Tibial nerve (tissue), 4 donors: ENCODE results near the gene TSACC. TPM values are rescaled to one million over a fixed set of nuclear protein-coding genes. Genes with fewer than 3 reads are reported as not detected.

Experiments
- DNase-seq, 2 donors: peaks; one replicate each; pipeline ENCODE4 v3.0.0-alpha.2; 2019; ENCODE audit warnings: low spot score in 2 of 2
- H3K27ac ChIP-seq, 4 donors: fragments of 200-600 bp; sonication (generic) in 3 of 4; one replicate each; pipeline ENCODE4 v1.5.1; 2017 to 2019; ENCODE audit warnings: mild to moderate bottlenecking in 1 of 4
- H3K27me3 ChIP-seq, 2 donors: fragments of 200-600 bp; sonication (generic) in 1 of 2; one replicate each; pipeline versions ENCODE4 v1.5.1 to v1.6.0; 2017 to 2019
- H3K36me3 ChIP-seq, 3 donors: fragments of 200-600 bp; sonication (generic); one replicate each; pipeline ENCODE4 v1.5.1; 2018 to 2019
- H3K4me1 ChIP-seq, 4 donors: fragments of 200-600 bp; sonication (generic) in 3 of 4; one replicate each; pipeline ENCODE4 v1.5.1; 2017 to 2019
- H3K4me3 ChIP-seq, 4 donors: fragments of 200-600 bp; sonication (generic) in 3 of 4; one replicate each; pipeline ENCODE4 v1.5.1; 2017 to 2019; ENCODE audit warnings: mild to moderate bottlenecking in 1 of 4, moderate library complexity in 1 of 4
- H3K9me3 ChIP-seq, 4 donors: fragments of 200-600 bp; sonication (generic) in 3 of 4; one replicate each; pipeline ENCODE4 v1.5.1; 2017 to 2019
- EP300 ChIP-seq, 2 donors: sonication (generic); formaldehyde crosslinking; IDR thresholded peaks; one replicate each; pipeline ENCODE4 v1.6.1; 2017; ENCODE audit warnings: antibody characterized with exemption in 2 of 2, mild to moderate bottlenecking in 1 of 2
- POLR2A ChIP-seq, 2 donors: fragments of 450-650 bp; IDR thresholded peaks; one replicate each; pipeline ENCODE4 v1.6.1; 2017; ENCODE audit warnings: antibody characterized with exemption in 2 of 2, mild to moderate bottlenecking in 2 of 2, moderate library complexity in 2 of 2
- WGBS, 2 donors: methylation state at CpG; one replicate each; pipeline ENCODE4 v1.1.5; 2018; 5-methylcytosine and 5-hydroxymethylcytosine counted together
- total RNA-seq, 4 donors: library from RNA; depleted of rRNA; stranded (reverse); fragments of >200 nt; gene quantifications; one replicate each; pipeline ENCODE4 v1.1.0, GENCODE V29; 2016
- TF ChIP-seq, protein P1 (sequence below), 5 experiments: fragments of 200-600 bp in 3 of 5; fragments of 450-650 bp in 2 of 5; sonication (generic) in 3 of 5; IDR thresholded peaks; one replicate each; pipeline ENCODE4 v1.5.1; 2016 to 2019; ENCODE audit warnings: antibody characterized with exemption in 5 of 5, mild to moderate bottlenecking in 3 of 5, moderate library complexity in 2 of 5

TSACC gene
- total RNA-seq, 4 donors from 2014 or later, result not detected

DNA sequence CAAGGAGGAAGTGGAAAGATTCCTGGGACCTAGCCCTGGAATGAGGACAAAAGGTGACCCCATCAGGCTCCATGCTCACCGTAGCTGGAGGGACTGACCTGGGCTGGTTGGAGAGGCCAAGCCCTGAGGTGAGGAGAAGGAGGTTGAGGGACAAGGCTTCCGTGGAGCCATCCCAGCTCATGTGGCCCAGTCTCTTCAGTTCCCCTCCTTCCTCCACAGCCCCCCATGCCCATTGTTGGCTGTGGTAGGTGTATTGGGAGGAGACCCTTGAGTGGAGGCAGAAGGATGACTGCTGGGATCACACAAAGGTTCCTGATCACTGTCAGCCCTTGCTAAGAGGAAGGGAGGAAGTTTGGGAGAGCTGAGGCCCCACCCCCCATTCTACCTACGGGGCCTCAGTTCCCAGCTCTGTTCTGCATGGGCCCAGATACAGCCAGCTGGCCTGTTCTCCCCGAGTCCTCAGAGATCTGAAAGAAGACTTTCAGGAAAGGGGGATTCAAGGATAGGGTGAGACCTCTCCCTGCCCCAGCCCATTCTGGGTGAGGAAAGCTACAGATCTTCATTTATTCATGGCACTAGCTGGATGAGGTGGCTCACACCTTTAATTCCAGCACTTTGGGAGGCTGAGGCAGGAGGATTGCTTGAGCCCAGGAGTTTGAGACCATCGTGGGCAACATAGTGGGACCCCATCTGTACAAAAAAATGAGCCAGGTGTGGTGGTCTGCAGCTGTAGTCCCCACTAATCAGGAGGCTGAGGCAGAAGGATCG, 48.0 kb downstream of the TSACC start:
- DNase-seq, result no peak
- TF ChIP-seq, protein P1, sequence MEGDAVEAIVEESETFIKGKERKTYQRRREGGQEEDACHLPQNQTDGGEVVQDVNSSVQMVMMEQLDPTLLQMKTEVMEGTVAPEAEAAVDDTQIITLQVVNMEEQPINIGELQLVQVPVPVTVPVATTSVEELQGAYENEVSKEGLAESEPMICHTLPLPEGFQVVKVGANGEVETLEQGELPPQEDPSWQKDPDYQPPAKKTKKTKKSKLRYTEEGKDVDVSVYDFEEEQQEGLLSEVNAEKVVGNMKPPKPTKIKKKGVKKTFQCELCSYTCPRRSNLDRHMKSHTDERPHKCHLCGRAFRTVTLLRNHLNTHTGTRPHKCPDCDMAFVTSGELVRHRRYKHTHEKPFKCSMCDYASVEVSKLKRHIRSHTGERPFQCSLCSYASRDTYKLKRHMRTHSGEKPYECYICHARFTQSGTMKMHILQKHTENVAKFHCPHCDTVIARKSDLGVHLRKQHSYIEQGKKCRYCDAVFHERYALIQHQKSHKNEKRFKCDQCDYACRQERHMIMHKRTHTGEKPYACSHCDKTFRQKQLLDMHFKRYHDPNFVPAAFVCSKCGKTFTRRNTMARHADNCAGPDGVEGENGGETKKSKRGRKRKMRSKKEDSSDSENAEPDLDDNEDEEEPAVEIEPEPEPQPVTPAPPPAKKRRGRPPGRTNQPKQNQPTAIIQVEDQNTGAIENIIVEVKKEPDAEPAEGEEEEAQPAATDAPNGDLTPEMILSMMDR (IDR thresholded peaks at IDR 0.05), result no peak
- TF ChIP-seq EP300 (IDR thresholded peaks at IDR 0.05) (no peak), POLR2A (IDR thresholded peaks at IDR 0.05) (no peak)

DNA sequence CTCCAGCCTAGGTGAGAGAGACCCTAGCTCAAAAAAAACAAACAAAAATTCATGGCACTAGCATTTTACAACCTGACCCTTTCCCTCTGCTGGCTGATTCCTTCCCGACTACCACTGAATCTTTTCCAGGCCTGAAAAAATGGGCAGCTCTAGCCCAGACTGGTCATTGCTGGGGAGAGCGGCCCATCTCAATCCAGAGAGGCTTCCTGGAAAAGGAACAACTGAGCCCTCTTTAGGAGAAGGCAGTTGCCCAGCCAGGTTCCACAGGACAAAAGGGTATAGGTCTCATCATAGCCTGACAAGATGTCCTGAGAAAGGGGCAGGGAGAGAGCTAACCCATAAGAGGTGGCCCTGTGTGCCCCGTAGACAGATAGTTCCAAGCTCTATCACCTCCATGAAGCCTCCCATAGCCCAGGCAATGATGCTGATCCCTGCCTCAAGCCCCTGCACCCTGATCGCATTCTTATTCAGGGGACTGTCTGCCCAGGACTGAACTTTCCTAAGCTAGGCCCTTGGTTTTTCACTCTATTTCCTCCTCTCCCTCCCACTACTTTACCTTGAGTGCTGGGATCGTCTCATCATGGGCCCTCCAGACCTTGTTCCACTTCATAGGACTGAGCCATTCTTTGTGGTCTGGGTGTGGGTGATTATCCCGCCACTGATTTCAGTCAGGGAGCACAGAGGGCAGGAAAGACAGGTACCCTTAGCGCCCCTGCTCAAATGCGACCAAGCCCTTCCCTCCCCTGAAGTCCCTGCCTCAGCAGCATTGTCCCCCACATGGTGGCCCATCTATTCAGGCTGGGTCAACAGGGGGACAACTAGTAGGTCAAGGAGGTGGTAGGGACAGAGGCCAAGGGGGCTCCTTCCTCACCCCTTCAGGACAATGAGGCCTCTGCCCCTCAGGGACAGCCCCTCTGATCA, 48.9 kb downstream of the TSACC start:
- 90 to 95% methylated on average over 8 of the region's 8 CpGs for WGBS, 2 donors
- Histone ChIP-seq H3K27me3 (peaks cover 0 to 32% of the 10 kb centered on the region in 2 donors), H3K4me1 (peaks cover 0 to 18% (median 2%) of the 10 kb centered on the region in 4 donors), H3K4me3 (no peak overlapping the region), H3K36me3 (no peaks in the 10 kb centered on the region), H3K9me3 (no peaks in the 10 kb centered on the region), H3K27ac (no peak overlapping the region)
- TF ChIP-seq, protein P1 (IDR thresholded peaks at IDR 0.05), result no peak
- TF ChIP-seq EP300 (IDR thresholded peaks at IDR 0.05) (no peak), POLR2A (IDR thresholded peaks at IDR 0.05) (no peak)
- no peak for DNase-seq

More for the DNA sequence above, 48.0 kb downstream of the TSACC start:
- no peaks in the 10 kb centered on the region for H3K9me3 ChIP-seq
- no peaks in the 10 kb centered on the region for H3K36me3 ChIP-seq
- peaks cover 0 to 18% (median 2%) of the 10 kb centered on the region in 4 donors for H3K4me1 ChIP-seq
- WGBS, 2 donors, result 90 to 93% methylated on average over 5 to 6 of the region's 6 CpGs
- H3K4me3 ChIP-seq, result no peak overlapping the region
- no peak overlapping the region for H3K27ac ChIP-seq
- peaks cover 0 to 29% of the 10 kb centered on the region in 2 donors for H3K27me3 ChIP-seq

DNA sequence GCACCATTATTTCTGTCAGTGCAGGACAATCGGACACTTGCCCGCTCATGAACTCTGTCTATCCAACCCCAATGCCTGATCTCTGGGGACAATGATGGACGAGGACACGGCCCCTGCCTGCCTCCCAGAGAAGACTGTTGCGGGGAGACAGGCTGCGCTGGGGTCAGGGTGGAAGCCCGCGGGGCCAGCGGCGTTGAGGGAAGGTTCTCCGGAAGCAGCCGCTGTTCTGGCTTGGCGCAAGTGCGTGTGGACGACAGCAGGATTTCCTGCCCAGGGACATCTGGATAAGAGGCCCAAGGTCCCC, 49.5 kb downstream of the TSACC start:
- DNase-seq, result no peak
- Histone ChIP-seq H3K36me3 (no peaks in the 10 kb centered on the region), H3K27me3 (peaks cover 0 to 36% of the 10 kb centered on the region in 2 donors), H3K4me1 (peaks cover 0 to 18% (median 2%) of the 10 kb centered on the region in 4 donors), H3K4me3 (peak overlapping the region in 1 of 4 donors; percentile 35), H3K9me3 (no peaks in the 10 kb centered on the region), H3K27ac (peak overlapping the region in 1 of 4 donors; percentile 57)
- TF ChIP-seq EP300 (IDR thresholded peaks at IDR 0.05) (no peak), POLR2A (IDR thresholded peaks at IDR 0.05) (no peak)
- TF ChIP-seq, protein P1 (IDR thresholded peaks at IDR 0.05), result no peak
- 44 to 48% methylated on average over 15 of the region's 15 CpGs for WGBS, 2 donors

DNA sequence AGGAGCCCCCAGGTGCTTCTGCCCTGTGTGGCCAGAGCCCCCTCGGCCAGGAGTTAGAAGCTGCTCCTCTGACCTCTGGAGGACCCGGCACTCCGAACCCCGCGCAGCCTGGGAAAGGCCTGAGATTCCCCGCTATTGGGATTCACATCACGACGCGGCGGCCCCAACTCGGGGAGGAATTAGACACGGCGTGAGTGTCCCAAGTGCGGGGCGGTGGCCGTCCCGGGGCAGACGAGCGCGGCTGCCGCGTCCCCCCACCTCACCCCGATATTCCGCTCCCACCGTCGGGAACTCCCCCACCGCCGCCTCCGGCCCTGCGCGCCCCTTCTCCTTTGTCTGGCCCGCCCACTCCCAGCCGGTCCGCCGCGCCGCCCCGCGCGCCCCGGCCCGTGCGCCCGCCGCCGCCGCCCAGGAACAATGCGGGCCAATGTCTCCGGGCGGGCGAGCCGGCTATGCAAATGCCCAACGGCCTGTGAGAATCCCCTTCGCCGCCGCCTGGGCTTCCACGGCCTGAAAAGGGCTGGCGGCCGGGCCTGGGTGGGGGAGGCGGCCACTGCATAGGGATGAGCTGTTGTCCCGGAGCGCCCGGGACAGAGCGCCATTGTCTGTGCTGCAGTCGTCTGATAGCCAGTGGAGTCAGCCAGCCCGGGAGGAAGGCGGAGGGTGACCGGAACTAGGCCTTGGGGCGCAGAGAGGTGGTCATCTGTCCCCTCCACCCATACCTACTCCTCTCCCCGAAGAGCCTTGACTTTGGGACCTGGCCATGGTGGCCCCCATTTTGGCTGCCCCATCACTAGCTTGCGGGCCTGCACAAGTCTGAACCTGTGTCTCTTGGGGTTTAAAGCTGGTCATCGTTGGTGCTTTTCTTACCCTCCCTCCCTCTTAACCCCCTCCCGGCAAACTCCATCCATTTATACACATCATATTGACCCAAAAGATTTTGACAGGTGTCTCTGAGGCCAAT, 50.1 kb downstream of the TSACC start:
- peak overlapping the region in 2 of 4 donors; percentile 1 to 35 for H3K4me3 ChIP-seq
- 10 to 11% methylated on average over 35 to 62 of the region's 73 CpGs for WGBS, 2 donors
- H3K36me3 ChIP-seq, result no peaks in the 10 kb centered on the region
- no peak for DNase-seq
- H3K4me1 ChIP-seq, result peaks cover 0 to 18% (median 2%) of the 10 kb centered on the region in 4 donors
- peaks cover 0 to 36% of the 10 kb centered on the region in 2 donors for H3K27me3 ChIP-seq
- peak overlapping the region in 2 of 4 donors; percentile 50 to 57 for H3K27ac ChIP-seq
- TF ChIP-seq, protein P1 (IDR thresholded peaks at IDR 0.05), result no peak
- TF ChIP-seq EP300 (IDR thresholded peaks at IDR 0.05), result no peak
- no peak for TF ChIP-seq POLR2A (IDR thresholded peaks at IDR 0.05)
- H3K9me3 ChIP-seq, result no peaks in the 10 kb centered on the region
